HL-60 (cell line): ENCODE measurements around the gene DGKH.

Experiments
- DNase-seq, 2 experiments: peaks; one replicate each; pipeline ENCODE4 v3.0.0-alpha.2; 2010 to 2020; ENCODE audit warnings: low read depth in 1 of 2, low spot score in 1 of 2
- H3K27ac ChIP-seq: fragments of 250-450 bp; sonication (Bioruptor Pico); replicated peaks from 2 replicates; pipeline ENCODE4 v1.5.1; 2020; ENCODE audit warnings: mild to moderate bottlenecking, moderate library complexity
- H3K27me3 ChIP-seq: fragments of 250-450 bp; sonication (Bioruptor Pico); 2 replicates; pipeline ENCODE4 v1.5.1; 2021; ENCODE audit warnings: mild to moderate bottlenecking, moderate library complexity; ENCODE audit not compliant: insufficient read depth, poor library complexity, severe bottlenecking
- H3K4me3 ChIP-seq: replicated peaks from 2 replicates; pipeline ENCODE4 v1.5.1; 2011; ENCODE audit warnings: mild to moderate bottlenecking, control low read depth, low read length; ENCODE audit not compliant: insufficient read depth
- CTCF ChIP-seq: IDR thresholded peaks from one replicate; pipeline ENCODE4 v1.5.1; 2011; ENCODE audit warnings: low read length, control low read depth, inconsistent platforms; ENCODE audit not compliant: insufficient read depth
- GABPA ChIP-seq: IDR thresholded peaks from 2 replicates; pipeline ENCODE4 v1.6.1; 2012; ENCODE audit warnings: low read depth
- POLR2AphosphoS5 ChIP-seq: IDR thresholded peaks from 2 replicates; pipeline ENCODE4 v1.6.1; 2012; ENCODE audit warnings: low read depth
- REST ChIP-seq: IDR thresholded peaks from 2 replicates; pipeline ENCODE4 v1.6.1; 2012; ENCODE audit warnings: low read depth; ENCODE audit not compliant: insufficient replicate concordance
- SPI1 ChIP-seq: IDR thresholded peaks from 2 replicates; pipeline ENCODE4 v1.6.1; 2012; ENCODE audit warnings: low read depth, mild to moderate bottlenecking, borderline replicate concordance

The DGKH gene

GRCh38 chr13:42078128-42078808 lies 29.8 kb downstream of the DGKH start:
- TF ChIP-seq REST (no peak), SPI1 (no peak), CTCF (no peak), POLR2AphosphoS5 (no peak), GABPA (no peak)
- DNase-seq: no peak

GRCh38 chr13:42083138-42083770 lies 34.8 kb downstream of the DGKH start:
- no peak overlapping the region for H3K4me3 ChIP-seq
- no peak for DNase-seq
- H3K27ac ChIP-seq: no peak overlapping the region
- H3K27me3 ChIP-seq: no peaks in the 10 kb centered on the region
- TF ChIP-seq GABPA: no peak
- no peak for TF ChIP-seq SPI1
- no peak for TF ChIP-seq CTCF
- TF ChIP-seq POLR2AphosphoS5: no peak
- TF ChIP-seq REST: no peak

More at GRCh38 chr13:42078128-42078808, 29.8 kb downstream of the DGKH start:
- Histone ChIP-seq H3K27ac (no peak overlapping the region), H3K4me3 (no peak overlapping the region), H3K27me3 (no peaks in the 10 kb centered on the region)

GRCh38 chr13:42084722-42085121 lies 36.3 kb downstream of the DGKH start:
- TF ChIP-seq CTCF (no peak), GABPA (no peak), SPI1 (no peak)
- no peak overlapping the region for H3K4me3 ChIP-seq
- no peak for DNase-seq
- no peak overlapping the region for H3K27ac ChIP-seq
- H3K27me3 ChIP-seq: no peaks in the 10 kb centered on the region

GRCh38 chr13:42086582-42086981 lies 38.1 kb downstream of the DGKH start:
- no peak overlapping the region for H3K27ac ChIP-seq
- TF ChIP-seq SPI1: no peak
- H3K27me3 ChIP-seq: no peaks in the 10 kb centered on the region
- DNase-seq: no peak
- H3K4me3 ChIP-seq: no peak overlapping the region
